IPS-18c (cell line): Measurements from ENCODE around the gene CTSE.
"Not testable (repeated sequence)": the region's sequence is repeated elsewhere in the genome, so short reads cannot be mapped to it uniquely, and the experiment has no call there.

Source experiments
- H3K4me3 ChIP-seq: 2 replicates; pipeline ENCODE4 v1.7.0; 2013; ENCODE audit warnings: low read depth, mild to moderate bottlenecking, low read length, moderate library complexity; ENCODE audit not compliant: insufficient read depth
- H3K9me3 ChIP-seq: one replicate; pipeline ENCODE4 v1.6.1; 2013; ENCODE audit warnings: mild to moderate bottlenecking, low read length, moderate library complexity; ENCODE audit not compliant: control insufficient read depth, insufficient read depth

The CTSE gene

DNA sequence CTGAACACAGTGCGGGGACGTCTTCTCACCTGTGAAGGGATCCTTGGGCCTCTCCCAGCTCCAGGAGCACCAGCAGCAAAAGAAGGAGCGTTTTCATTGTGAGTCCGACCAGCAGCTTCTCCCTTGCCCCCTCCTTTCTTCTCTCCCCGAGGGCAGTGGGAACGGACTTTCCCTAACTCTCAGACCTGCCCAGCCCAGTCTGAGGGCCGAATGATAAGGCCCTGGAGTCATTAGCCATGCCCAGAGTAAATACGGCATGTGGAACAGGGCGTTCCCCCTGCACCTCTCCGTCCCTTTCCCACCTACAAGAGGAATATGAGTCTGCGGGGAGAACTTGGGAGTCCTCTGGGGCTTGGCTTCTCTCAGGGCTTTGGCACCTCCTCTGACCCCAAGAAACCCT lies at the start of gene CTSE:
Gene CTSE, minus strand, starts transcription at position 201 of the 400 bp plus-strand sequence. Its CDS starts 104 bp downstream, at position 97.
- no peaks in the 10 kb centered on the region for H3K9me3 ChIP-seq
- no peak within 1 kb of the TSS for H3K4me3 ChIP-seq

DNA sequence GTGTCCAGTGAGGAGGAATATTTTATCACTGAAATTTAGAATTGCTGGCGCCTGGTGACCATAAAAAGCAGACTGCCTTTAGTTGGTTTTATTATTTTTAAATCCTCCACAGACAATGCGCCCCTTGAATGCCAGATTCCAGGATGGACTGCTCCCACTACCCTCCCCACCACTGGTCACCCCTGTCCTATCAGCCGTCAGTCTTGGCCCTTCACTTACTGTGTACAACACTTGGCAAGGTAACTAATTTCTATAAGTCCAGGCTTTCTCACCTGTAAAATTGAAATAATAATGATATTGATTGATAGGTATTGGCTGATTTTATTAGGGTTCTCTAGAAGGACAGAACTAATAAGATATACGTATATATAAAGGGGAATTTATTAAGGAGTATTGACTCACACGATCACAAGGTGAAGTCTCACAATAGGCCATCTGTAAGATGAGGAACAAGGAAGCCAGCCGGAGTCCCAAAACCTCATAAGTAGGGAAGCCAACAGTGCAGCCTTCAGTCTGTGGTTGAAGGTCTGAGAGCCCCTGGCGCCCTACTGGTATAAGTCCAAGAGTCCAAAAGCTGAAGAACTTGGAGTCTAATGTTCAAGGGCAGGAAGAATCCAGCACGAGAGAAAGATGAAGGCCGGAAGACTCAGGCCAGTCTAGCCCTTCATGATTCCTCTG lies 47.1 kb upstream of the CTSE start:
- Histone ChIP-seq H3K4me3 (no peak overlapping the region), H3K9me3 (peaks cover 2% of the 10 kb centered on the region)

DNA sequence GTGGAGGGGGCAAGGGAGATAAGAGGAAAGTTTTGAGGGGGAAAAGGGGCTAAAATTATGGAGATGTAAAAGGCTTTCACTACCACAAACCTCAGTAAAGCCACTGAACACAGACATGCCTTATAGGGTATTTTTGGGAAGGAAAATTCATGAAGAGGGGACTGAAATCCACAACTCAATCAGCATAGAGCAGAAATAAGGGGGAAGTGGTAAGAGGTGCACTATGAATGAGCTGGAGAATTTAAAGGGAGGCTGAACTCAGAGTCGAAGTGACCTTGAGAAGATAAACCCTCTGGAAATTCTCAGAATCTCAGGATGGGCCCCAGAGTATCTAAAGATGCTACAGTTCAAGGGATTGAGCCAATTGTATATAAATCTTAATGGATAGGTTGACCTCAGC lies 44.6 kb upstream of the CTSE start:
- Histone ChIP-seq H3K9me3 (peaks cover 3% of the 10 kb centered on the region), H3K4me3 (no peak overlapping the region)

DNA sequence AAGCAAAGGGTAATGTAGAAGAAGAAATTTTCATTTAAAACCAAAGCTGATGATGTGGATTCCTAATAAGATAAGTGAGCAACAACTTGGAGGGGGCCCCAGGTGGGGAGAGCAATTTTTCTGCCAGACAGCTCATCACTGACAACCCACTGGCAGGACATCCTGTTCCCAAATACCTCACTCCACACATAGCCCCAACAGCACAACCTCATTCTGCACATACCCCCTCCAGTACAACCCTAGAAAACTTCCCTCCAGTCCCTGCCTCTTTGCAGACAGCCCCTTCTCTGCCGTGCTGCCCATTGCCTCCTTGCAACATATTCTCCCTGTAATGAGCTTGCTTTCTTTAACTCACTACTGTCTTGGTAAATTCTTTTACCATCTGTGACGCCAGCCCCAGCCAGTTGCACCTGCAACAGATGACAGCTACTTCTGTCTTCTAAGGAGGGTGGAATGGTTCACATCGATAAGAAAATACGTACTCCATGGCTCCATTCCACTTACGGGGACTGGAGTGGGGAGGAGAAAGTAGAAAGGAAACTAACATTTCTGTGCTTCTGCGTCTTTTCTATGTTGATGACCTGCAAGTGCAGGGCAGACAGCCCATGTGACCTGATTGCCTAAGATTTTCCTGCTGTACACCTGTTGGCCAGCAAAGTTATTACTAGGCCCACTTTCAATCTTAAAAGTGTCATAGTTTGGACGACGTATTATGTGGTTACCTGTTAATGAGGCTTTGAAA lies 44.0 kb upstream of the CTSE start:
- peaks cover 8% of the 10 kb centered on the region for H3K9me3 ChIP-seq

DNA sequence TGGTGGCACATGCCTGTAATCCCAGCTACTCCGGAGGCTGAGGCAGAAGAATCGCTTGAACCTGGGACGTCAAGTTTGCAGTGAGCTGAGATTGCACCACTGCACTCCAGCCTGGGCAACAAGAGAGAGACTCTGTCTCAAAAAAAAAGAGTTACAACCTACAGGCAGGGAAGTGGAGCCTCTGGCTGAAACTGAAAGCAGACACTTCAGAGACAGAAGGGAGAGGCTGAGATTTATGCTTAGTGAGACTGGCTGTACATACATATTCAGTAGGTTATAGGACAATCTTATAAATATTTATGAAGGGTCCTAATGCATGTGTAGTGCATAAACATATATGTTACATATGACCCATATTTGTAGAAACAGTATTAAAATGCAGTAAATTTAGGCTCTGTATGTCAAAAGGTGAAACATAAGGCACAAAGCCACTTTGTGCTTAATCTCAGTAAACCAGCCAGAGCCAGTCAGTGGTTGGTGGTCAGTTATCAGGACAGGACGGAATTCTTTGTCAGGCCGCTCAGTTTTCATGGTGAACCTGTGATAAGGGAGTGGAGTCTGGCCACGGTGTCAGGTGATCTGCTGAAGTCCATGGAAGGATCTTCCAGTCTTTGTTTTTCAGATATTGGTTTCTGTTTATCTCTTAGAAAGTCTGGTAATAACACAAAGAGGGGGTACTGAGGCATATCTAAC lies 42.9 kb upstream of the CTSE start:
- Histone ChIP-seq H3K4me3 (no peak overlapping the region), H3K9me3 (peaks cover 8% of the 10 kb centered on the region)

More for the DNA sequence above, 44.0 kb upstream of the CTSE start:
- H3K4me3 ChIP-seq, result no peak overlapping the region

DNA sequence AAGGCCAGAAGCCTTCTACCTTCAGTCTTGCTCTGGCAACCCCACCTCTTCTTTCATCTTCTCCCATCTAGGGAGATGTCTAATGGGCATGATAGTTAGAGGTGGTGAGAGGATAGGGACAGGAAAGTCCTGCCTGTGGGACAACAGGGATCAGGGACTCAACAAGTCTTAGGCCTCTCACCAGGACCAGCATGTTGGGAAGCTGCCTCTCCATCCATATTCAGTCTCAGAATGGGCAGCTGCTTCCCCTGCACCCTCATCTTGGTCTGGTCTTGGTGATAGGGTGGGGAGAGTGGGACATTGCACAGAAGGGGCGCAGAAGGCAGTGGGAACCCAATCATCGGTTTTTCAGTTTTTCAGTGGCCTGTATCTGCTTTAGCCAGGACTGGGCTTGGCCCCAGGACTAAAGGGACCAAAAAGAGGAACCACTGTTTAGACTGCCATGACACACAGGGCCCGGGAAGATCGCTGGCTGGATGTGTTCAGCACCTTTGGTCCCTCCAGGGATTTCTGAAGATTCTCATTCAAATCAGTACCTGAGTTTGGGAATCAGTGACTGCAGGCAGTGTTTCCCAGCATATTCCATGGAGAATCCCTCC lies 42.0 kb upstream of the CTSE start:
- Histone ChIP-seq H3K4me3 (no peak overlapping the region), H3K9me3 (peaks cover 6% of the 10 kb centered on the region)

DNA sequence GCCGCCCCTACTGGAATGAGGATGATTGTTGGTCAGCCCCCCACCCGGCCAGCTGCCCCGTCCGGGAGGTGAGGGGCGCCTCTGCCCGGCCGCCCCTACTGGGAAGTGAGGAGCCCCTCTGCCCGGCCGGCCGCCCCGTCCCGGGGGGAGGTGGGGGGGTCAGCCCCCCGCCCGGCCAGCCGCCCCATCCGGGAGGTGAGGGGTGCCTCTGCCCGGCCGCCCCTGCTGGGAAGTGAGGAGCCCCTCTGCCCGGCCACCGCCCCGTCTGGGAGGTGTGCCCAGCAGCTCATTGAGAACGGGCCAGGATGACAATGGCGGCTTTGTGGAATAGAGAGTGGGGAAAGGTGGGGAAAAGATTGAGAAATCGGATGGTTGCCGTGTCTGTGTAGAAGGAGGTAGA lies 40.8 kb upstream of the CTSE start:
- H3K9me3 ChIP-seq, H3K4me3 ChIP-seq: not testable (repeated sequence)

DNA sequence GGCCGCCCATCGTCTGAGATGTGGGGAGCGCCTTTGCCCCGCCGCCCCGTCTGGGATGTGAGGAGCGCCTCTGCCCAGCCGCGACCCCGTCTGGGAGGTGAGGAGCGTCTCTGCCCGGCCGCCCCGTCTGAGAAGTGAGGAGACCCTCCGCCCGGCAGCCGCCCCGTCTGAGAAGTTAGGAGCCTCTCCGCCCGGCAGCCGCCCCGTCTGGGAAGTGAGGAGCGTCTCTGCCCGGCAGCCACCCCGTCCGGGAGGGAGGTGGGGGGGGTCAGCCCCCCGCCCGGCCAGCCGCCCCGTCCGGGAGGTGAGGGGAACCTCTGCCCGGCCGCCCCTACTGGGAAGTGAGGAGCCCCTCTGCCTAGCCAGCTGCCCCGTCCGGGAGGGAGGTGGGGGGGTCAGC lies 40.3 kb upstream of the CTSE start:
- H3K4me3 ChIP-seq, H3K9me3 ChIP-seq: not testable (repeated sequence)

DNA sequence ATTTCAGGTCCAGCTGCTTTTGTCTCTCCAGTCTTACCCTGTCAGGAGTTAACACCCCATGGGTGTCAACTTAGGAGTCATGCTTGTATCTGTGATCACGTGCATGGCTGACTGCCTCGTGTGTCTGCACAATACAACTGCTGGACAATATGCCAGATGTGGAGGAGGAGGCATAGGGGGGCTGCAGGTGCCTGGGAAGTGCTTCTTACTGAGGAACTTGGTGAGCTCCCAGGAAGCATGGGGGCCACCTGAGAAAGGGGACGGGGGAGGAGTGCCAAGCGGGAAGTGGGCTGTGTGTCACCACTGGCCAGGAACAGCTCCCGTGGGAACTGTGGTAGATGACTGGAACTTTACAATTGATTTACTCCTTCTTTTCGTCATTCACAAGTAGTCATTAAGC lies 38.8 kb upstream of the CTSE start:
- Histone ChIP-seq H3K4me3 (no peak overlapping the region), H3K9me3 (peaks cover 11% of the 10 kb centered on the region)

DNA sequence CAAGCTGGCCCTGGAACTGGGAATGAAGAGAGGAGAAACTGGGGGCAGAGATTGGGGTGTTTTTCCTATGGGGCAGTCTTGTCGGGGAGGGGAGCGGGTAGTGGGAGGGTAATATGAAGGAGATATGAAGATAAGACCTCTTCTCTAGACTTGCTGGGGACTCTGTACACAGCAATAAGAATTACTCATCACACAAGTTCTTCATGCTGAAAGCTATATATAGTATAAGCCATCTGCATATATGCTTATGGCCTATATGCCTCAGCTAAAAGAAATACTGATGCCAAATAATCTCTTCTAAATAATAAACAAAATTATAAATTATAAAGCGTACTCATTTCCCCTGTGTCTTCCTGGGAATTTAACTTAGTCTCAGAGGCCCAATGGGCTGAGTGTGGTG lies 37.1 kb upstream of the CTSE start:
- no peak overlapping the region for H3K4me3 ChIP-seq
- peaks cover 11% of the 10 kb centered on the region for H3K9me3 ChIP-seq

DNA sequence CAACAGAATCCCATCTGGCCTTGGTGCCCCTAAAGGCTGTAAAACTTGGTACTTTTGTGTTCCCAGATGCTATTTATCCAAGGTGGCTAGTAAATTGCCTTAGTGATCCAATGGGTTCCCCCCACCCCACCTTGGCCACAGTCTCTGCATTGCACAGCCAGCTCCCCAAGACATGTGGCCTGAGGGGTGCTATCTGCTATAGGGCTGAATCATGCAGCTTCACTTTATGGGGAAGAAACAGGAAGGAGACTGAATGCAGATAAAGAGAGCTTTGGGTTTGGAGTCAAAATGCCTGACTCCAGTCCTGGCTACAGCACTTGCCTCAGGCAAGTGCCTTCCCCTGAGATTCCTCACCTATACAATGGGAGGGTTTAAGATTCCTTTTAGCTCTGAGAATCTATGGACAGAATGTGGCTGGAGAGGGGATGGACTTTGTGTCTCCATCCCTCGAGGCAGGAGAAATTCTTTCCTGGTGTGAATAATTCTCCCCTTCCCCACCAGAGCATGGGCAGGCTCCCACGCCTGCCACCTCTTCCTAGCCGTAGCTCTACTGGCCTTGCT lies 35.7 kb upstream of the CTSE start:
- H3K9me3 ChIP-seq, result peaks cover 11% of the 10 kb centered on the region
- H3K4me3 ChIP-seq, result no peak overlapping the region

DNA sequence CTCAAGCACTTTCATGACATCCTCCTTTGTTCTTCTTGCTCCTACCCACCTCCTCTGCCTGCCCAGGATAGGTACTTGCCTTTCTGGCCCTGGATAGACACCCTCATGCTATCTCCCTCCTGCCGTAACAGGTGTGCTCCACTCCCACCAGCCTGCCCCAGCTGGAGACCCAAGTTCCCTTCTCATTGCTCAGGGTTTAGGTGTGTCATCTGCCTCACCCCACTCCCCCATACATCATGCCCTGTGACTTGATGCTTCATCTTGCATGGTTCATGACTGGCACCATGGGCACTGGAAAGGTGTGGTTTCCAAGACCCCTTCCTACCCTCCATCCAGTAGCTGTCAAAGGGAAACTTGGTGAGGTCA lies 35.2 kb upstream of the CTSE start:
- no peak overlapping the region for H3K4me3 ChIP-seq

DNA sequence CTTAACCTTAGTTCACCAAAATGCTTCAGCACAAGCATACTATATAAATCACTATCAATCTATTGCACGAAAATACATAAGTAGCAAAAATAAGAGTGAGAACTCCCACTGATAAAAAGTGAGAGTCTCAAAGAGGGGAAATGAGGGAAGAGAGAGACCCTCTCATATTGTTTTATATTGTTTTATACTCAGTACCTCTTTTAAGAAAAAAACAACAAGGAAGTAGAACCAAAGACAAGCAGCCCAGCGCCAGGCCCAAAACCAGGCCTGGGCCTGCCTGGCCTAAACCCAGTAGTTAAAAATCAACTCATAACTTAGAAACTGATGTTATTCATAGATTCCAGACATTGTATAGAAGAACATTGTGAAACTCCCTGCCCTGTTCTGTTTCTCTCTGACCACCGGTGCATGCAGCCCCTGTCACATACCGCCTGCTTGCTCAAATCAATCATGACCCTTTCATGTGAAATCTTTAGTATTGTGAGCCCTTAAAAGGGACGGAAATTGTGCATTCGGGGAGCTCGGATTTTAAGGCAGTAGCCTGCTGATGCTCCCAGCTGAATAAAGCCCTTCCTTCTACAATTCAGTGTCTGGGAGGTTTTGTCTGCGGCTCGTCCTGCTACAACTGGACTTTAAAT lies 34.7 kb upstream of the CTSE start:
- not testable (repeated sequence) for H3K4me3 ChIP-seq
- peaks cover 11% of the 10 kb centered on the region for H3K9me3 ChIP-seq

More for the DNA sequence above, 35.2 kb upstream of the CTSE start:
- peaks cover 11% of the 10 kb centered on the region for H3K9me3 ChIP-seq

DNA sequence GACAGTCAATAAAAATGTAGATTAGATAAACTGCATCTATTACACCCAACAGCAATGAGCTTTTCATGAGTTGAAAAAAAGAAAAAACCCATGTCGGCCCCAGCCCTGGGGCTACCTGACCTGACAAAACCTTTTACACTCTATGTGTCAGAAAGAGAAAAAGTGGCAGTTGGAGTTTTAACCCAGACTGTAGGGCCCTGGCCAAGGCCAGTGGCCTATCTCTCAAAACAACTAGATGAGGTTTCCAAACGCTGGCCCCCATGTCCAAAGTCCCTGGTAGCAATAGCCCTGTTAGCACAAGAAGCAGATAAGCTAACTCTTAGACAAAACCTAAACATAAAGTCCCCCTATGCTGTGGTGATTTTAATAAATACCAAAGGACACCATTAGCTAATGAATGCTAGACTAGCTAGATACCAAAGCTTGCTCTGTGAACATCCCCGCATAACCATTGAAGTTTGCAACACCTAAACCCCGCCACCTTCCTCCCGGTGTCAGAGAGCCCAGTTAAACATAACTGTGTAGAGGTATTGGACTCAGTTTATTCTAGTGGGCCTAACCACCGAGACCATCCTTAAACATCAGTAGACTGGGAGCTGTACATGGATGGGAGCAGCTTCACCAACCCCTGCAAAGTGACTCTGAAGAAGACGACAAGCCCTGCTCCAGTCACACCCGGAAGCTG lies 32.1 kb upstream of the CTSE start:
- H3K4me3 ChIP-seq, result not testable (repeated sequence)

DNA sequence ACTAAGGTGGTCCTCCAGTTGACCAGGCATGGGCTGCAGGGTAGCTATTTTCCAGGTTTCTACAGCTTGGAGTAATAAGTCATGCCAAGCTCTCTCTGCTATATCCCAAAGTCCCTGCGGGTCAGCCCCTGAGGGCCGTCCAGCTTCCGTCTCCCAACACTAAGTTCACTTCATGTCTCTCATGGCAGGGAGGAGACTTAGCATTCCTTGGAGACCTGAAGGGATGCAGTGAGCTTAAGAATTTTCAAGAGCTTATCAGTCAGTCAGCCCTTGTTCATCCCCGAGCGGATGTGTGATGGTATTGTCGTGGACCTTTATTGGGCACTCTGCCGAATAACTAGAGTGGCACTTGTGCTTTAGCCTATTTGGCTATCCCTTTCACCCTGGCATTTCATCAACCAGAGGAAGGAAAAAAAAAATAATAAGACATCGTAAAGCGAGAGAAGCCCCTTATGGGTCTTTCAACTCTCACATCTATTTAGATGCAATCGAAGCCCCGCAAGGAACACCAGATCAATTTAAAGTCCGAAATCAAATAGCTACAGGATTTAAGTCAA lies 31.5 kb upstream of the CTSE start:
- H3K9me3 ChIP-seq, H3K4me3 ChIP-seq: not testable (repeated sequence)

More for the DNA sequence above, 32.1 kb upstream of the CTSE start:
- not testable (repeated sequence) for H3K9me3 ChIP-seq

DNA sequence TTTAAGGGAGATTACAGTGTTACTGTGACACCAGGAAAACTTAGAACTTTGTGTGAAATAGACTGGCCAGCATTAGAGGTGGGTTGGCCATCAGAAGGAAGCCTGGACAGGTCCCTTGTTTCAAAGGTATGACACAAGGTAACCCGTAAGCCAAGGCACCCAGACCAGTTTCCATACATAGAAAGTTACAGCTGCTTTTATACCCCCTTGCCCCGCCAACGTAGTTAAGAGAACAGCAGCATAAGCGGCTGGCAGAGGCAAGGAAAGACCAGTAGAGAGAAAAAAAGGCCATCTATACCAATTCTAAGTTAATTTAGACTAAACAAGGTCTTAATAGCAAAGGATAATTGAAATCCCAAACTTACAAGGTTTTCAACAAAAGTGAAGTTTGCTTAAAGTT lies 29.9 kb upstream of the CTSE start:
- not testable (repeated sequence) for H3K4me3 ChIP-seq, H3K9me3 ChIP-seq
